ENCODE results near the gene CCNY. TPM values are rescaled to one million over a fixed set of nuclear protein-coding genes. Genes with fewer than 3 reads are reported as not detected.

The CCNY gene
- total and polyA plus RNA-seq, 2 of the 13 experiments (the other 11 are each of a cell fraction or from before 2014, with no cell fraction given), result 48.2 to 54.7 TPM

GRCh38 chr10:35433851-35434426, 97.6 kb downstream of the CCNY start:
- Histone ChIP-seq H3K27ac (ENCODE audit: extremely low read length, insufficient read depth, low read length) (no peak overlapping the region), H4K20me1 (ENCODE audit: insufficient read depth, low read length) (peaks cover 5% of the 10 kb centered on the region; the same call in 1 of the 2 replicates), H3K9ac (ENCODE audit: insufficient read depth, low read depth, low read length) (no peak overlapping the region), H3K4me3 (replicated peaks in 1 of 3; ENCODE audit: insufficient read depth in 1 of 3, low read depth in 2 of 3, low read length in 3 of 3) (no peak overlapping the region), H3K4me2 (ENCODE audit: low read depth, low read length) (no peak overlapping the region), H3K27me3 (ENCODE audit: control insufficient read depth in 1 of 2, insufficient read depth in 2 of 2, low read length in 2 of 2) (no peaks in the 10 kb centered on the region), H3K36me3 (replicated peaks in 1 of 2; ENCODE audit: control insufficient read depth in 1 of 2, insufficient read depth in 2 of 2, low read length in 2 of 2) (no peaks in the 10 kb centered on the region; a peak in 1 of 5 replicates), H2AFZ (ENCODE audit: low read length) (no peak overlapping the region), H3K79me2 (ENCODE audit: insufficient read depth, low read length) (peaks cover 65% of the 10 kb centered on the region), H3K4me1 (ENCODE audit: insufficient read depth, low read length) (peaks cover 12% of the 10 kb centered on the region), H3K9me3 (ENCODE audit: low read length) (peaks cover 4% of the 10 kb centered on the region; the same call in 1 of the 2 replicates)
- ATAC-seq (no peak), FAIRE-seq (no peak), DNase-seq (ENCODE audit: low spot score) (no peak)
- intact Hi-C loops (cut with micrococcal nuclease; ENCODE audit: unreplicated experiment), result no loop called here
- WGBS (ENCODE audit: low lambda C conversion rate), result 92% methylated on average over 7 of the region's 7 CpGs
- POLR2A ChIA-PET, result no interaction called here
- no TSS peak for BruUV-seq (replicated peaks)
- in situ Hi-C loops (cut with HindIII; ENCODE audit: extremely low pct_ligation_motif_present, low pct_unique_long_range_greater_than_20kb), result no loop called here
- CTCF ChIA-PET (ENCODE audit: low intra/inter-chr PET ratio, low total read pairs), result no interaction called here
- TF ChIP-seq GATA4 (IDR thresholded peaks at IDR 0.05; ENCODE audit: borderline replicate concordance, low read depth), result no peak
- TF ChIP-seq RARG (CRISPR knock-in tag; IDR thresholded peaks at IDR 0.05; ENCODE audit: low read depth), result no peak
- no peak for TF ChIP-seq ATM (IDR thresholded peaks at IDR 0.05; ENCODE audit: borderline replicate concordance)
- no peak for TF ChIP-seq HOXA3 (CRISPR knock-in tag; IDR thresholded peaks at IDR 0.05)
- no peak for TF ChIP-seq RBFOX2 (IDR thresholded peaks at IDR 0.05; ENCODE audit: low read depth, low read length)
- TF ChIP-seq ZNF414 (CRISPR knock-in tag; IDR thresholded peaks at IDR 0.05), result no peak
- TF ChIP-seq CSRNP2 (CRISPR knock-in tag; conservative IDR thresholded peaks at IDR 0.05; ENCODE audit: low read depth), result no peak
- TF ChIP-seq ZNF263 (CRISPR knock-in tag; IDR thresholded peaks at IDR 0.05), result no peak
- TF ChIP-seq ZNF407 (CRISPR knock-in tag; IDR thresholded peaks at IDR 0.05; ENCODE audit: not compliant biosample characterization), result no peak
- no peak for TF ChIP-seq ZNF468 (CRISPR knock-in tag; IDR thresholded peaks at IDR 0.05)
- TF ChIP-seq JDP2 (CRISPR knock-in tag; IDR thresholded peaks at IDR 0.05; ENCODE audit: borderline replicate concordance), result no peak

All from HepG2 (cell line).